AG04449 (cell line): ENCODE results near the gene GOLPH3.

ENCODE experiments used
- CTCF ChIA-PET: fragments of 350-600 bp; formaldehyde crosslinking; extraction: SDS; loops from one replicate; lab custom pipeline; 2021; ENCODE audit warnings: antibody characterized with exemption; lab: Yijun Ruan, JAX
- POLR2A ChIA-PET: fragments of 400-600, 350-600 bp; formaldehyde crosslinking; extraction: SDS; loops from one replicate; lab custom pipeline; 2020; ENCODE audit warnings: antibody characterized with exemption, inconsistent platforms; lab: Yijun Ruan, JAX
- DNase-seq: peaks from one replicate; pipeline ENCODE4 v3.0.0-alpha.2; 2010; ENCODE audit warnings: low read depth, low spot score
- H3K4me3 ChIP-seq: 2 replicates; pipeline ENCODE4 v1.5.1; 2011; ENCODE audit warnings: low read depth, mild to moderate bottlenecking, control low read depth, low read length
- CTCF ChIP-seq: IDR thresholded peaks from one replicate; pipeline ENCODE4 v1.5.1; 2011; ENCODE audit warnings: mild to moderate bottlenecking, moderate library complexity, low read length, control low read depth, inconsistent platforms; ENCODE audit not compliant: insufficient read depth; ENCODE audit errors: missing control alignments

The GOLPH3 gene

GRCh38 chr5:32143617-32144377, 30.3 kb downstream of the GOLPH3 start:
- POLR2A ChIA-PET, result no interaction called here
- CTCF ChIA-PET, result interaction anchor here (1.6 kb wide), 1 partner anchor 8 kb away, joined by 4 read pairs; no protein-coding TSS in a partner anchor
- DNase-seq, result no peak
- TF ChIP-seq CTCF, result no peak
- no peak overlapping the region for H3K4me3 ChIP-seq

GRCh38 chr5:32138839-32139493, 35.2 kb downstream of the GOLPH3 start:
- POLR2A ChIA-PET, result no interaction called here
- no peak for TF ChIP-seq CTCF
- CTCF ChIA-PET, result no interaction called here
- no peak overlapping the region for H3K4me3 ChIP-seq
- DNase-seq, result no peak

GRCh38 chr5:32136342-32136741, 37.8 kb downstream of the GOLPH3 start:
- H3K4me3 ChIP-seq, result no peak overlapping the region
- CTCF ChIA-PET, result interaction anchor here (1.3 kb wide), 1 partner anchor 16 kb away, joined by 3 read pairs; no protein-coding TSS in a partner anchor
- no peak for TF ChIP-seq CTCF
- no peak for DNase-seq
- POLR2A ChIA-PET, result no interaction called here

- ChIA-PET CTCF (interaction anchor here (0.7 to 1.3 kb wide), 4 partner anchors 9 to 195 kb away, joined by 3 to 4 read pairs (median 4); no protein-coding TSS in a partner anchor), POLR2A (no interaction called here)
- H3K4me3 ChIP-seq, result no peak overlapping the region
- no peak for DNase-seq
- TF ChIP-seq CTCF, result no peak
Measured at GRCh38 chr5:32135086-32135485, 39.0 kb downstream of the GOLPH3 start.

- TF ChIP-seq CTCF, result no peak
- DNase-seq, result no peak
- POLR2A ChIA-PET, result no interaction called here
- no peak overlapping the region for H3K4me3 ChIP-seq
- CTCF ChIA-PET, result interaction anchor here (1.5 kb wide), 1 partner anchor 195 kb away, joined by 5 read pairs; no protein-coding TSS in a partner anchor
Measured at GRCh38 chr5:32132757-32133156, 41.4 kb downstream of the GOLPH3 start.

- POLR2A ChIA-PET, result no interaction called here
- CTCF ChIA-PET, result interaction anchor here (1.1 to 1.4 kb wide), 2 partner anchors 101 to 198 kb away, joined by 3 to 4 read pairs; no protein-coding TSS in a partner anchor
- no peak overlapping the region for H3K4me3 ChIP-seq
- DNase-seq, result no peak
- TF ChIP-seq CTCF, result no peak
Measured at GRCh38 chr5:32131604-32132003, 42.5 kb downstream of the GOLPH3 start.
